Measurements from ENCODE around the gene CRPPA. TPM values are rescaled to one million over a fixed set of nuclear protein-coding genes. Genes with fewer than 3 reads are reported as not detected.

Gene CRPPA
- total and polyA plus RNA-seq, 2 donors (not counting 1 experiment from before 2014, with no cell fraction given): 0.16 to 1.2 TPM

GRCh38 chr7:16422103-16422435 lies 731 bp upstream of the CRPPA start:
- H4K20me1 ChIP-seq (ENCODE audit: control insufficient read depth, insufficient read depth, low read length, poor library complexity, severe bottlenecking): no peaks in the 10 kb centered on the region
- no peak overlapping the region for H3K4me3 ChIP-seq (ENCODE audit: control extremely low read depth in 1 of 5, extremely low read depth in 1 of 5, insufficient read depth in 1 of 5, low read depth in 2 of 5, low read length in 4 of 5)
- CTCF ChIA-PET: interaction anchor here (3.0 to 3.4 kb wide), 2 partner anchors 12 to 143 kb away, joined by 13 to 31 read pairs; no protein-coding TSS in a partner anchor
- WGBS (ENCODE audit: insufficient coverage): no CpG with 5 or more reads among the region's 1 CpG
- H3K9ac ChIP-seq (ENCODE audit: low read length): peak overlapping the region; percentile 78
- TF ChIP-seq CTCF (IDR thresholded peaks at IDR 0.05) (no peak), EZH2 (IDR thresholded peaks at IDR 0.05; ENCODE audit: borderline replicate concordance, insufficient read depth, low read depth, low read length, poor library complexity, severe bottlenecking) (no peak)
- H3K27ac ChIP-seq (ENCODE audit: low read length in 2 of 2): no peak overlapping the region
- peak overlapping the region; percentile 70 for H3K27ac Mint-ChIP-seq
- H3K9me3 ChIP-seq (ENCODE audit: control extremely low read depth in 1 of 3, control insufficient read depth in 2 of 3, insufficient read depth in 1 of 3, low read length in 2 of 3): no peaks in the 10 kb centered on the region
- H3K36me3 ChIP-seq (replicated peaks in 1 of 2; ENCODE audit: control extremely low read depth in 1 of 2, control insufficient read depth in 1 of 2, extremely low read depth in 1 of 2, insufficient read depth in 2 of 2, low read length in 1 of 2): no peaks in the 10 kb centered on the region
- H3K4me1 Mint-ChIP-seq: peaks cover 21% of the 10 kb centered on the region
- no peaks in the 10 kb centered on the region for H3K27me3 Mint-ChIP-seq
- H3K27me3 ChIP-seq (replicated peaks in 1 of 4; ENCODE audit: control extremely low read depth in 1 of 4, control insufficient read depth in 3 of 4, insufficient read depth in 4 of 4, low read length in 3 of 4): no peaks in the 10 kb centered on the region
- POLR2A ChIA-PET: no interaction called here
- DNase-seq (no peak), ATAC-seq (ENCODE audit: low read depth) (no peak)
- H2AFZ ChIP-seq (ENCODE audit: insufficient read depth, low read depth, low read length, poor library complexity, severe bottlenecking): peak overlapping the region; percentile 98
- peak overlapping the region; percentile 66 for H3K4me3 Mint-ChIP-seq
- peak overlapping the region; percentile 95 for H3K4me2 ChIP-seq (replicated peaks; ENCODE audit: low read depth, low read length, poor library complexity, severe bottlenecking)
- intact Hi-C loops (cut with micrococcal nuclease): loop anchor here (5.0 kb wide), 1 partner anchor 1515 kb away; no protein-coding TSS in a partner anchor
- H3K9me3 Mint-ChIP-seq (ENCODE audit: insufficient read depth): no peaks in the 10 kb centered on the region
- no peaks in the 10 kb centered on the region for H3K79me2 ChIP-seq (ENCODE audit: control insufficient read depth, insufficient read depth, low read length)
- H3K4me1 ChIP-seq (ENCODE audit: control insufficient read depth in 2 of 2, insufficient read depth in 2 of 2, low read length in 2 of 2): peaks cover 10 to 14% of the 10 kb centered on the region in 2 donors

GRCh38 chr7:16420649-16421332 lies 547 bp downstream of the CRPPA start:
- CTCF ChIA-PET: interaction anchor here (0.8 to 3.4 kb wide), 3 partner anchors 13 to 225 kb away, joined by 3 to 31 read pairs (median 13); partner anchors contain the start of genes ANKMY2 and BZW2
- Histone ChIP-seq H3K9ac (ENCODE audit: low read length) (peak overlapping the region; percentile 78), H4K20me1 (ENCODE audit: control insufficient read depth, insufficient read depth, low read length, poor library complexity, severe bottlenecking) (no peaks in the 10 kb centered on the region), H3K36me3 (replicated peaks in 1 of 2; ENCODE audit: control extremely low read depth in 1 of 2, control insufficient read depth in 1 of 2, extremely low read depth in 1 of 2, insufficient read depth in 2 of 2, low read length in 1 of 2) (no peaks in the 10 kb centered on the region), H3K27me3 (replicated peaks in 1 of 4; ENCODE audit: control extremely low read depth in 1 of 4, control insufficient read depth in 3 of 4, insufficient read depth in 4 of 4, low read length in 3 of 4) (no peaks in the 10 kb centered on the region), H3K27ac (ENCODE audit: low read length in 2 of 2) (peak overlapping the region; percentile 78 to 81), H3K4me3 (ENCODE audit: control extremely low read depth in 1 of 5, extremely low read depth in 1 of 5, insufficient read depth in 1 of 5, low read depth in 2 of 5, low read length in 4 of 5) (peak overlapping the region; percentile 55 to 86 (median 65)), H2AFZ (ENCODE audit: insufficient read depth, low read depth, low read length, poor library complexity, severe bottlenecking) (peak overlapping the region; percentile 98), H3K4me2 (replicated peaks; ENCODE audit: low read depth, low read length, poor library complexity, severe bottlenecking) (peak overlapping the region; percentile 95), H3K79me2 (ENCODE audit: control insufficient read depth, insufficient read depth, low read length) (no peaks in the 10 kb centered on the region), H3K9me3 (ENCODE audit: control extremely low read depth in 1 of 3, control insufficient read depth in 2 of 3, insufficient read depth in 1 of 3, low read length in 2 of 3) (no peaks in the 10 kb centered on the region), H3K4me1 (ENCODE audit: control insufficient read depth in 2 of 2, insufficient read depth in 2 of 2, low read length in 2 of 2) (peaks cover 10 to 14% of the 10 kb centered on the region in 2 donors)
- POLR2A ChIA-PET: interaction anchor here (1.8 kb wide), 1 partner anchor 225 kb away, joined by 7 read pairs; the partner anchor contains the start of genes ANKMY2 and BZW2
- under 1% methylated on average over 56 of the region's 56 CpGs for WGBS (ENCODE audit: insufficient coverage)
- intact Hi-C loops (cut with micrococcal nuclease): loop anchor here (1.0 to 5.0 kb wide), 4 partner anchors 225 to 1517 kb away; partner anchors contain the start of genes AHR and ANKMY2
- DNase-seq (peak; percentile 91), ATAC-seq (ENCODE audit: low read depth) (peak; percentile 89)
- H3K27me3 Mint-ChIP-seq: no peaks in the 10 kb centered on the region
- no peaks in the 10 kb centered on the region for H3K9me3 Mint-ChIP-seq (ENCODE audit: insufficient read depth)
- H3K27ac Mint-ChIP-seq: peak overlapping the region; percentile 95
- H3K4me3 Mint-ChIP-seq: peak overlapping the region; percentile 95
- peak; percentile 61 for TF ChIP-seq CTCF (IDR thresholded peaks at IDR 0.05)
- TF ChIP-seq EZH2 (IDR thresholded peaks at IDR 0.05; ENCODE audit: borderline replicate concordance, insufficient read depth, low read depth, low read length, poor library complexity, severe bottlenecking): no peak
- H3K4me1 Mint-ChIP-seq: peaks cover 24% of the 10 kb centered on the region
